Choroid plexus epithelial cell (primary cell): Measurements from ENCODE around the gene CEP350.

Source experiments
- DNase-seq: peaks from one replicate; pipeline ENCODE4 v3.0.0-alpha.2; 2010; ENCODE audit warnings: low read depth
- H3K4me3 ChIP-seq: 2 replicates; pipeline ENCODE4 v1.5.1; 2011; ENCODE audit warnings: low read depth, mild to moderate bottlenecking, control low read depth, low read length, moderate library complexity
- CTCF ChIP-seq: conservative IDR thresholded peaks from 2 replicates; pipeline ENCODE4 v1.5.1; 2011; ENCODE audit warnings: low read depth, mild to moderate bottlenecking, control low read depth, inconsistent platforms, low read length, moderate library complexity

The CEP350 gene

GRCh38 chr1:180160357-180160756, 205.7 kb downstream of the CEP350 start:
- H3K4me3 ChIP-seq, result no peak overlapping the region
- no peak for DNase-seq
- TF ChIP-seq CTCF, result no peak

- DNase-seq, result no peak
- no peak overlapping the region for H3K4me3 ChIP-seq
- no peak for TF ChIP-seq CTCF
Measured at GRCh38 chr1:180163041-180163440, 208.4 kb downstream of the CEP350 start.
